ENCODE measurements around the gene COG1.

The COG1 gene

GRCh38 chr17:73234736-73235135 lies 41.9 kb downstream of the COG1 start:
- no peak for TF ChIP-seq CTCF (IDR thresholded peaks at IDR 0.05; ENCODE audit: borderline replicate concordance, control extremely low read depth, extremely low read depth, insufficient read depth, missing control alignments)
- DNase-seq (ENCODE audit: low spot score): no peak
- in situ Hi-C loops (cut with MboI; ENCODE audit: low sequenced_read_pairs, unreplicated experiment): no loop called here

- no peak for DNase-seq (ENCODE audit: low spot score)
- in situ Hi-C loops (cut with MboI; ENCODE audit: low sequenced_read_pairs, unreplicated experiment): no loop called here
- no peak for TF ChIP-seq CTCF (IDR thresholded peaks at IDR 0.05; ENCODE audit: borderline replicate concordance, control extremely low read depth, extremely low read depth, insufficient read depth, missing control alignments)
These were observed 44.9 kb downstream of the COG1 start for GRCh38 chr17:73237714-73238113.

GRCh38 chr17:73240561-73240960 lies 47.7 kb downstream of the COG1 start:
- no peak for DNase-seq (ENCODE audit: low spot score)
- in situ Hi-C loops (cut with MboI; ENCODE audit: low sequenced_read_pairs, unreplicated experiment): no loop called here
- no peak for TF ChIP-seq CTCF (IDR thresholded peaks at IDR 0.05; ENCODE audit: borderline replicate concordance, control extremely low read depth, extremely low read depth, insufficient read depth, missing control alignments)

- DNase-seq (ENCODE audit: low spot score): no peak
- peak; percentile 9 for TF ChIP-seq CTCF (IDR thresholded peaks at IDR 0.05; ENCODE audit: borderline replicate concordance, control extremely low read depth, extremely low read depth, insufficient read depth, missing control alignments)
- in situ Hi-C loops (cut with MboI; ENCODE audit: low sequenced_read_pairs, unreplicated experiment): no loop called here
These were observed 54.9 kb downstream of the COG1 start for GRCh38 chr17:73247726-73248125.

- TF ChIP-seq CTCF (IDR thresholded peaks at IDR 0.05; ENCODE audit: borderline replicate concordance, control extremely low read depth, extremely low read depth, insufficient read depth, missing control alignments): no peak
- in situ Hi-C loops (cut with MboI; ENCODE audit: low sequenced_read_pairs, unreplicated experiment): no loop called here
- DNase-seq (ENCODE audit: low spot score): no peak
These were observed 55.7 kb downstream of the COG1 start for GRCh38 chr17:73248532-73248931.

- no peak for DNase-seq (ENCODE audit: low spot score)
- in situ Hi-C loops (cut with MboI; ENCODE audit: low sequenced_read_pairs, unreplicated experiment): loop anchor here (10.0 kb wide), 1 partner anchor 525 kb away; no protein-coding TSS in a partner anchor
- no peak for TF ChIP-seq CTCF (IDR thresholded peaks at IDR 0.05; ENCODE audit: borderline replicate concordance, control extremely low read depth, extremely low read depth, insufficient read depth, missing control alignments)
These were observed 56.8 kb downstream of the COG1 start for GRCh38 chr17:73249700-73250099.
